Ishikawa (cell line): ENCODE measurements around the gene RESP18.

Experiments used
- CEBPB ChIP-seq: IDR thresholded peaks from 2 replicates; pipeline ENCODE4 v1.6.1; 2012
- CREB1 ChIP-seq: IDR thresholded peaks from 2 replicates; pipeline ENCODE4 v1.6.1; 2012; ENCODE audit warnings: low read depth
- EGR1 ChIP-seq: IDR thresholded peaks from 2 replicates; pipeline ENCODE4 v1.6.1; 2012
- EP300 ChIP-seq: IDR thresholded peaks from 2 replicates; pipeline ENCODE4 v1.6.1; 2012; ENCODE audit warnings: borderline replicate concordance
- FOXM1 ChIP-seq: IDR thresholded peaks from 2 replicates; pipeline ENCODE4 v1.6.1; 2012; ENCODE audit warnings: low read depth, borderline replicate concordance
- NFIC ChIP-seq: IDR thresholded peaks from 2 replicates; pipeline ENCODE4 v1.6.1; 2012
- RAD21 ChIP-seq: IDR thresholded peaks from 2 replicates; pipeline ENCODE4 v1.6.1; 2012; ENCODE audit warnings: low read depth
- TAF1 ChIP-seq: IDR thresholded peaks from 2 replicates; pipeline ENCODE4 v1.6.1; 2012; ENCODE audit warnings: low read depth, mild to moderate bottlenecking
- TCF12 ChIP-seq: IDR thresholded peaks from 2 replicates; pipeline ENCODE4 v1.6.1; 2012; ENCODE audit warnings: low read depth
- TEAD4 ChIP-seq: IDR thresholded peaks from 2 replicates; pipeline ENCODE4 v1.6.1; 2012
- YY1 ChIP-seq: IDR thresholded peaks from 2 replicates; pipeline ENCODE4 v1.6.1; 2012; ENCODE audit warnings: low read depth
- ZBTB7A ChIP-seq: IDR thresholded peaks from 2 replicates; pipeline ENCODE4 v1.6.1; 2012; ENCODE audit warnings: low read depth
- TF ChIP-seq, protein P1 (sequence below): IDR thresholded peaks from 2 replicates; pipeline ENCODE4 v1.6.1; 2012; ENCODE audit warnings: low read depth, mild to moderate bottlenecking
- TF ChIP-seq, protein P2 (sequence below): IDR thresholded peaks from 2 replicates; pipeline ENCODE4 v1.6.1; 2012
- TF ChIP-seq, protein P3 (sequence below): IDR thresholded peaks from 2 replicates; pipeline ENCODE4 v1.6.1; 2012

RESP18 gene

GRCh38 chr2:219282943-219283581, 49.5 kb downstream of the RESP18 start:
- no peak for TF ChIP-seq EGR1
- no peak for TF ChIP-seq NFIC
- TF ChIP-seq EP300, result no peak
- TF ChIP-seq CEBPB, result no peak
- no peak for TF ChIP-seq YY1
- TF ChIP-seq, protein P1, sequence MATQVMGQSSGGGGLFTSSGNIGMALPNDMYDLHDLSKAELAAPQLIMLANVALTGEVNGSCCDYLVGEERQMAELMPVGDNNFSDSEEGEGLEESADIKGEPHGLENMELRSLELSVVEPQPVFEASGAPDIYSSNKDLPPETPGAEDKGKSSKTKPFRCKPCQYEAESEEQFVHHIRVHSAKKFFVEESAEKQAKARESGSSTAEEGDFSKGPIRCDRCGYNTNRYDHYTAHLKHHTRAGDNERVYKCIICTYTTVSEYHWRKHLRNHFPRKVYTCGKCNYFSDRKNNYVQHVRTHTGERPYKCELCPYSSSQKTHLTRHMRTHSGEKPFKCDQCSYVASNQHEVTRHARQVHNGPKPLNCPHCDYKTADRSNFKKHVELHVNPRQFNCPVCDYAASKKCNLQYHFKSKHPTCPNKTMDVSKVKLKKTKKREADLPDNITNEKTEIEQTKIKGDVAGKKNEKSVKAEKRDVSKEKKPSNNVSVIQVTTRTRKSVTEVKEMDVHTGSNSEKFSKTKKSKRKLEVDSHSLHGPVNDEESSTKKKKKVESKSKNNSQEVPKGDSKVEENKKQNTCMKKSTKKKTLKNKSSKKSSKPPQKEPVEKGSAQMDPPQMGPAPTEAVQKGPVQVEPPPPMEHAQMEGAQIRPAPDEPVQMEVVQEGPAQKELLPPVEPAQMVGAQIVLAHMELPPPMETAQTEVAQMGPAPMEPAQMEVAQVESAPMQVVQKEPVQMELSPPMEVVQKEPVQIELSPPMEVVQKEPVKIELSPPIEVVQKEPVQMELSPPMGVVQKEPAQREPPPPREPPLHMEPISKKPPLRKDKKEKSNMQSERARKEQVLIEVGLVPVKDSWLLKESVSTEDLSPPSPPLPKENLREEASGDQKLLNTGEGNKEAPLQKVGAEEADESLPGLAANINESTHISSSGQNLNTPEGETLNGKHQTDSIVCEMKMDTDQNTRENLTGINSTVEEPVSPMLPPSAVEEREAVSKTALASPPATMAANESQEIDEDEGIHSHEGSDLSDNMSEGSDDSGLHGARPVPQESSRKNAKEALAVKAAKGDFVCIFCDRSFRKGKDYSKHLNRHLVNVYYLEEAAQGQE, result no peak
- TF ChIP-seq, protein P2, sequence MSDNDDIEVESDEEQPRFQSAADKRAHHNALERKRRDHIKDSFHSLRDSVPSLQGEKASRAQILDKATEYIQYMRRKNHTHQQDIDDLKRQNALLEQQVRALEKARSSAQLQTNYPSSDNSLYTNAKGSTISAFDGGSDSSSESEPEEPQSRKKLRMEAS, result no peak
- TF ChIP-seq TCF12, result no peak
- TF ChIP-seq TEAD4, result no peak
- TF ChIP-seq, protein P3, sequence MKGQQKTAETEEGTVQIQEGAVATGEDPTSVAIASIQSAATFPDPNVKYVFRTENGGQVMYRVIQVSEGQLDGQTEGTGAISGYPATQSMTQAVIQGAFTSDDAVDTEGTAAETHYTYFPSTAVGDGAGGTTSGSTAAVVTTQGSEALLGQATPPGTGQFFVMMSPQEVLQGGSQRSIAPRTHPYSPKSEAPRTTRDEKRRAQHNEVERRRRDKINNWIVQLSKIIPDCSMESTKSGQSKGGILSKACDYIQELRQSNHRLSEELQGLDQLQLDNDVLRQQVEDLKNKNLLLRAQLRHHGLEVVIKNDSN, result no peak
- no peak for TF ChIP-seq RAD21
- TF ChIP-seq ZBTB7A, result no peak
- no peak for TF ChIP-seq FOXM1
- no peak for TF ChIP-seq CREB1
- TF ChIP-seq TAF1, result no peak

DNA sequence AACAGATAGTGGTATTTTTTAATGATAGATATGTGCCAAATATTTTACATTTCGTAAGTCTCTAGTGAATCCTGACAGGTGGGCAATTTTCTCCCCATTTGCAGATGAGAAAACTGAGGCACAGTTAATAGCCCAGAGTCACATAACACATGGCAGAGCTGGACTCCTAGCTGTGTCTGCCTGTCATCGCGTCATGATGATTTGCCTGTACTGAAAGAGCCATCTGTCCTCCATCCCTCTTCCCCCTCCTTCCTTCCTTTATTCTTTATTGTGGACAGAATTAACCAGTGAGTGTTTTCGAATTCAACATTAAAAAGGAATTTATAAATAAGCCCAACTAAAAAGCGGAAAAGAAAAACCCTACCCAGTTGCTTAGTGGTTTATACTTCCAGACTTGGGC, 50.2 kb downstream of the RESP18 start:
- TF ChIP-seq CEBPB (no peak), FOXM1 (no peak), ZBTB7A (no peak), CREB1 (no peak), YY1 (no peak), EP300 (no peak), NFIC (no peak), TEAD4 (no peak), RAD21 (no peak), TAF1 (no peak), EGR1 (no peak), TCF12 (no peak)
- TF ChIP-seq, protein P2, result no peak
- TF ChIP-seq, protein P1, result no peak
- TF ChIP-seq, protein P3, result no peak

- TF ChIP-seq, protein P2, result no peak
- no peak for TF ChIP-seq CREB1
Measured at GRCh38 chr2:219281588-219281987, 51.0 kb downstream of the RESP18 start.

GRCh38 chr2:219280651-219281050, 51.9 kb downstream of the RESP18 start:
- TF ChIP-seq, protein P2, result no peak
- TF ChIP-seq ZBTB7A, result no peak
- TF ChIP-seq CEBPB, result no peak

DNA sequence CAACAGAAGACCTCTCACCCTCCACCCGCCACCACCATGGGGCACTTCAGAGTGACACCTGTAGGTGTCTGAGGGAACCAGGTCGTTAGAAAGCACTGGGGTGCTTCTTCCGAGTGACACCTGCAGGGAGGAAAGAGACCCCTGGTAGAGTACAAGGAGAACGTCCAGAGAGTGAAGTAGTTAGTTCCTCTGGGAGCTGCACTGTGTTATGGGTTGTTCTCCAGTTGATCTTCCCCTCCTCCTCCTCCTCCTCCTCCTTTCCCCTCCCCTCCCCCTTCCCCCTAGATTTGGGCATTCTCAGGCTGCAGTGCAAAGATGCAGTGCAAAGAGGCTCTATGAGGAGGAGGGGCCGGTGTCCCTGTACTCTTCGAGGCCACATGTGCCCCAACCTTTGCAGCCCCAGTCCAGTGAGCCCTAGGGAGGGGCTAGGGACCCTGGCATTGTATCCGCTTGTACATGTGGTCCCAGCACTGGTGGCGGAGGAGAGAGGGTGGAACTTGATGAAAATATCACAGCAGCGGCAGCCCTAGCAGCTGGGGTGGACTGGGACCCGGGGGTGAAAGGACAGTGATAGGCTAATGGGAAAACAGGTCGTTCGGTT, 52.5 kb downstream of the RESP18 start:
- TF ChIP-seq NFIC, result no peak
